Heart left ventricle (tissue), 13 donors: ENCODE data around the gene FXYD5.

Experiments used
- CTCF ChIP-seq, 12 donors: fragments of 200-600 bp; sonication (generic) in 4 of 12; IDR thresholded peaks; one replicate each; pipeline versions ENCODE4 v1.5.0 to v1.8.0; 2018 to 2022; ENCODE audit warnings: antibody characterized with exemption in 12 of 12, mild to moderate bottlenecking in 5 of 12
- POLR2A ChIP-seq, 2 donors: fragments of 450-650 bp; IDR thresholded peaks; one replicate each; pipeline ENCODE4 v1.6.1; 2017; ENCODE audit warnings: antibody characterized with exemption in 2 of 2, mild to moderate bottlenecking in 2 of 2, moderate library complexity in 2 of 2
- donor health status: ischemic (EF 13 %, LVEDD 7.1; RV severe dilation, severe dysfunction).
- donor health status: DM: no; HTN: yes; CAD: no.
- donor health status: DM: no; HTN: no; CAD: no.
- donor health status: ischemic (EF 25% LVEDD 6.9; RV normal size, moderate dysfunction).
- donor health status: ischemic (EF 25% LVEDD 5.7; RV mildly dilated, moderate dysfunction).
- donor health status: ischemic (EF 35%, LVEDD 5.7; RV mildly dilated, moderate dysfunction).
- donor health status: nonischemic (EF 11% LVEDD 7.7; RV severe dilation, severe dysfunction).
- donor health status: DM: yes; HTN: yes; CAD: no.
- donor health status: PGD.
- donor health status: ischemic (EF 29% LVEDD 5.4; RV normal size, mild dysfunction).
- donor health status: nonischemic (EF 23%, LVEDD 6.1; RV moderate dilation, normal function).

GRCh38 chr19:35140207-35140961 is 14.2 kb upstream of the FXYD5 start:
- TF ChIP-seq CTCF (IDR thresholded peaks at IDR 0.05) = no peak
- no peak for TF ChIP-seq POLR2A (IDR thresholded peaks at IDR 0.05)
